A673 (cell line): Measurements from ENCODE around the gene IMPDH2.

ENCODE experiments used
- EZH2 ChIP-seq: fragments of 200-600 bp; sonication (generic); IDR thresholded peaks from 2 replicates; pipeline ENCODE4 v1.6.1; 2017; ENCODE audit warnings: borderline replicate concordance, low read depth, mild to moderate bottlenecking, mixed read lengths, antibody characterized with exemption, low read length; ENCODE audit not compliant: poor library complexity, severe bottlenecking
- TF ChIP-seq, protein P1 (sequence below): fragments of 300-800, 200-600 bp; sonication (generic); conservative IDR thresholded peaks from 2 replicates; pipeline ENCODE4 v1.5.1; 2017; ENCODE audit warnings: low read depth, mild to moderate bottlenecking, antibody characterized with exemption, low read length, moderate library complexity, mixed read lengths

DNA sequence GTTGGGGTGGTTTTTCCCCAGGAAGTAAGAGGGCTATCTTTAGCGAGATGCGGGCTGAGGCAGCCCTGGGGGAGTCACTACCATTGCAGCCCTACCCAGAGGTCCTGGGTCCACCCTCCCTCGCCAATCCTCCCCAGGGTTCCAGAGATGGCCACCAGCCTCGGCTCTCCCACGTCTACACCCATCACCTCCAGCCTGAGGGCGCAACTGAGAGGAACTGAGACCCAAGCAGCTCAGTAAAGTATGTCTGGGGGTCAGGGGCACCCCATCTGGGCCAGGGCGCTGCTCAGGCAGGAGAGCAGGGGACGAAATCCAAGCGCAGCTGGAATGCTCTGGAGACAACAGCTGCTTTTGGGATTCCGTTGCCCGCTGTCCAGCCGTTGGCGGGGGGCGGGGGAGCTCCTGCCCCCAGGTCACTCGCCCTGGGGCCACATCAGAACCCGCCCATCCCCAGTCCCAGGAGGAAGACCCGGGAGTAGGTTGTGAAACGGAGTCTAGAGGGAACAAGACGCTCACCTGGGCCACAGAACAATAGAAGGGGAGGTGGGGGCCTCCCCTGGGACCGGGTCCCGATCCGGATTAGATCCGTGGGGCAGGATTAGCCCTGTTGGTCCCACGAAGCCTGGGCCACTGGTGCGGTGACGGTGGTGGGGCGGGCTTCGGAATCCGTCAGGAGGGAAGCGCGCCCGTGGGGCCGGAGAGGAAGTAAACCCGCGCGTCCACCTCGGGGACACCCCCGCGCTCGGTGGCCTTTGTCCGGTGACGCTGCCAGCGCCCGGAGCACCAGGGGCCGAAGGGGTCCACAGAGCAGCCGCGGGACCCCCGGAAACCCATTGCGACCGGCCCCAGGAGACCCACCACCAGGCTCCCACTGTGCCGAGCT lies 8.6 kb downstream of the IMPDH2 start:
- TF ChIP-seq, protein P1, sequence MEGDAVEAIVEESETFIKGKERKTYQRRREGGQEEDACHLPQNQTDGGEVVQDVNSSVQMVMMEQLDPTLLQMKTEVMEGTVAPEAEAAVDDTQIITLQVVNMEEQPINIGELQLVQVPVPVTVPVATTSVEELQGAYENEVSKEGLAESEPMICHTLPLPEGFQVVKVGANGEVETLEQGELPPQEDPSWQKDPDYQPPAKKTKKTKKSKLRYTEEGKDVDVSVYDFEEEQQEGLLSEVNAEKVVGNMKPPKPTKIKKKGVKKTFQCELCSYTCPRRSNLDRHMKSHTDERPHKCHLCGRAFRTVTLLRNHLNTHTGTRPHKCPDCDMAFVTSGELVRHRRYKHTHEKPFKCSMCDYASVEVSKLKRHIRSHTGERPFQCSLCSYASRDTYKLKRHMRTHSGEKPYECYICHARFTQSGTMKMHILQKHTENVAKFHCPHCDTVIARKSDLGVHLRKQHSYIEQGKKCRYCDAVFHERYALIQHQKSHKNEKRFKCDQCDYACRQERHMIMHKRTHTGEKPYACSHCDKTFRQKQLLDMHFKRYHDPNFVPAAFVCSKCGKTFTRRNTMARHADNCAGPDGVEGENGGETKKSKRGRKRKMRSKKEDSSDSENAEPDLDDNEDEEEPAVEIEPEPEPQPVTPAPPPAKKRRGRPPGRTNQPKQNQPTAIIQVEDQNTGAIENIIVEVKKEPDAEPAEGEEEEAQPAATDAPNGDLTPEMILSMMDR = no peak
- TF ChIP-seq EZH2 = no peak
